AML-193 (cell line): ENCODE results near the gene PSD4.

Source experiments
- DNase-seq, 2 experiments: peaks; one replicate each; lab custom pipeline; 2025; lab: John Stamatoyannopoulos, UW

PSD4 gene

DNA sequence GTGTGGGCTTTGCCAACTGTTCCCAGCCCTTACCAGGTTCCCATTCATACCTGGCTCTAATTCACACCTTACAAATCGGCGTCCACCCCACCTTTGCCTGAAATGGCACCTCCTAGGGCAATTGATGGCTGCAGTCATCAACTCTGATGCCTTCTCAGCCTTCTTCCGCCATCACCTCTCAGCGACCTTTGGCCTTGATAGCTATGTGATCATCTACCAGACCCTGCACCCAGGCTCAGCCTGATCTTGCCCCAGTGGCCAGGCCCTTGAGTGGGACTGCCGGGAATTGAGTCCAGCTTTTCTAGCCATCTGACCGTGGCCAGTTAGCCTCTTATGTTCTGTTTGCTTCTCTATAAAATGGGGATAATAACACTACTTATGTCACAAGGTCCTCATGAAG is 32.5 kb downstream of the PSD4 start:
- DNase-seq: no peak

DNA sequence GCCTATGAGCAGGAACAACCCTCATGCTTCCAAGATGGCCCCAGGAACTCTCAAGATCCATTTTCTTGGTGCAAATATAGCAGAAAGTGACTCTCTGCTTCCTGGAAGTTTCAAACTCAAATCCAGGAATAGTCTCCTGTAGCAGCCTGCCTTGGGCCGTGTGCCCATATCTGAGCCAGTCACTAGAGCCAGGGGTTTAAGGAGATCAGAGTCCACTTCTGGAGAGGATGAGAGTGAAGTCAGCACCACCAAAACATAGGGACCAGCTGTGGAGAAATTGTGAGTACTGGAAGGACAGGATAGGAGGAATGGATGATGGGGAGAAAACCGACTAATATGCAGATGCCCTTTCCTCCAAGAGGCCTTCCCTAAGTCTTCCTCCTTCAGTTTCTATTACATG is 33.2 kb downstream of the PSD4 start:
- no peak for DNase-seq

DNA sequence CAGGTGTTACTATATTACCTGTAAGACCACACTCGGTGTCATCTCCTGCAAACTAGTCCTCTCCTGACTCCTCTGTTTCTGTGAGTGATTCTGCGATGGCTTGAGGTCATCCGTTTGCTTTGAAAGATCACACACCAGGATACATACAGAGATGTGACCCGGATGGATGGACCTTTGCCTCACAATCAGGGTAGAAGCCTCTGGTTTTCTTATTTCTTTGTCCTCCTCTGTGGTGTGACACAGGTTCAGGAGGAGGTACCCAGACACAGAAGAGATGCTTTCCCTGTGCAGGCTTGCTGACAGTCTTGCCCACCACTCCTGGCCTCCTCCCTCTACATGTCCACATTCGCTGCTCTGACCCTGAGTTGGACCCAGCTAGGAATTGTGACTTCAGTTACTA is 34.6 kb downstream of the PSD4 start:
- no peak for DNase-seq

DNA sequence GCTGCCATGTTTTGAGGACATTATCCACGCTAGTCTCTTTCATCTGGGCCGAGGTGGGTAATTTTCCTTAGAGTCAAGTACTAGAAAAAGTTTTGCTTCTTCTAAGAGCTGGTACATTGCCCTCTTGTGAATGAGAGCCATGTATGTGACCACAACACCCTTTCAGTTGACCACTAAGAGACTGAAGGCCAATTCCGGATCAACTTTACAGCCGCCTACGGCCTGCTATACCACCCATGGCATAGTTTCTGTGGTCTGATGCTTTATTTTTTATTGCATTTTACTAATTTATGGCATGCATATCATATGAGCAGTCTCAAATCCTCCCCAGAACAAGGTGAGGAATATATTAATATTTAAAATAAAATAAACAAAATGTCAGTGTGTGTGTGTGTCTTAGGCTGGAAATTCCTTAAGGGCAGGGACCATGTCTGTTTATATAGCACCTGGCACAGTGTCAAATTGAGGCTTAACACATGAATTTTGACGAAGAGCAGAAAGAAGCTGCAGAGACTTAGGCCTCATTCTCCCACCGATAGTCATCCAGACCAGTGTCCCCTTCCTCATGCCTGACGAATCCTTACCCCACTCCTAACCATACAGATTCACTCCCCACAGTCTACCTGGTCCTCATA is 35.4 kb downstream of the PSD4 start:
- no peak for DNase-seq

DNA sequence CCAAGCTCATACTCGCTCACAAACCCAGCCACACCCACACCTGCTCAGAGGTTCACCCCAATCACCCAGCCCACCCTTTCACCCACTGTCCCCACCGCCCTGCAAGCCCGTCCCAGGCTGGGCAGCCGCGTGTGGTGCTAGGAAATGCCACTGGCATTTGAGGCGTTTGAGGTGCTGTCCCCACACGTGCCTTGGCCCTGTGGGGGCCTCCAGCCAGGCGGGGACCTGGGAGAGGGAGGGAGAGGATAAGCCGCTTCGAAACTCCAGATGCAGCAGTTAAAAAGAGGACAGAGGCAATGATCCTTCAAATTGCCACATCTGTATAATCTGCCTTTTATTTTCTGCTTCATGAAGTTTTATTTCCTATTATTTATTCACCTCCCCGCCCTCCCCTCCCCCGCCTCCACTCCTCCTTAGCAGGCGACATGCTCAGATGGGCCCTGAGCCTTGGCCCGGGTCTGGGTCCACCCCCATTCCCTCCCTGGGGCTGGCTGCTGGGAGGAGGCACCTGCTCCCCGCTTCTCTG is 35.9 kb downstream of the PSD4 start:
- DNase-seq: no peak

DNA sequence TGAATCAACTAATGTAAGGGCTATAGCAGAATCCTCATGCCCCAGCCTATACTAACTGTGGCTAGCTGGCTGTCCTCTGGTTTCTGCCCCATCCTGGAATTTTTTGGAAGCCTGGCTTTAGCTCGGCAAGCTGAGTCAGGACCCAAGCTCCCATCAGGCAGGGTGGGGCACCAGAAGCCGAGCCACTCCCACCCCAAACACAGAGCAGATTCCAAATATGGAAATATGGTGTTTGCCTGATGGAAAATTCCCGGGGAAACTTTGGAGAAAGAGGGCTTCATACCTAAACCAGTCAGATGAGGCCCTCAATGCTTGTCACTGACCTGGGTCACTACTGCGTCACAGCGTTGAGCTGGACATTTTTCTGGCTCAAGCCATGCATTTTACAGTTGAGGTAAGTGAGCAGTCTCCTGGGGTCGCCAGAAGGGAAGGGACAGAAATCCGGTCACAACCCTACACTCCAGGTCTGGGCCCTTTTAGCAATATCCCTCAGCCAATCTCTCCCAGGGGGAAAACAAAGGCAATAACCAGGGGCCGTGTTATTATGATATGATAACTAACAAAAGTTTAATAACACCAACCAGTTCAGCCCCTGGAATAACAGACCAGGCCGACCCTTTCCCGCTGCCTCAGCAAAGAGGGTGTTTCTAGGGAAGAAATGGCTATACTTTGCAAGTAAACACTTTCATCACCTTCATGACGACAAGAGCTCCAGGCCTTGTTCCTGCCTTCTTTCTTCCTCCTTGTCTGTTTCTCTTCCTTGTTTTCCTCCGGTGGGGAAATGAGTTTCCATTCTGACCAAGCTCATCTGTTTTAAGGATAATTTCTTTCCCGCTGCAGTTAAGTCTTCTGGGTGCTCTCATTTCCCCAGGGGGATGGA is 37.7 kb downstream of the PSD4 start:
- no peak for DNase-seq

DNA sequence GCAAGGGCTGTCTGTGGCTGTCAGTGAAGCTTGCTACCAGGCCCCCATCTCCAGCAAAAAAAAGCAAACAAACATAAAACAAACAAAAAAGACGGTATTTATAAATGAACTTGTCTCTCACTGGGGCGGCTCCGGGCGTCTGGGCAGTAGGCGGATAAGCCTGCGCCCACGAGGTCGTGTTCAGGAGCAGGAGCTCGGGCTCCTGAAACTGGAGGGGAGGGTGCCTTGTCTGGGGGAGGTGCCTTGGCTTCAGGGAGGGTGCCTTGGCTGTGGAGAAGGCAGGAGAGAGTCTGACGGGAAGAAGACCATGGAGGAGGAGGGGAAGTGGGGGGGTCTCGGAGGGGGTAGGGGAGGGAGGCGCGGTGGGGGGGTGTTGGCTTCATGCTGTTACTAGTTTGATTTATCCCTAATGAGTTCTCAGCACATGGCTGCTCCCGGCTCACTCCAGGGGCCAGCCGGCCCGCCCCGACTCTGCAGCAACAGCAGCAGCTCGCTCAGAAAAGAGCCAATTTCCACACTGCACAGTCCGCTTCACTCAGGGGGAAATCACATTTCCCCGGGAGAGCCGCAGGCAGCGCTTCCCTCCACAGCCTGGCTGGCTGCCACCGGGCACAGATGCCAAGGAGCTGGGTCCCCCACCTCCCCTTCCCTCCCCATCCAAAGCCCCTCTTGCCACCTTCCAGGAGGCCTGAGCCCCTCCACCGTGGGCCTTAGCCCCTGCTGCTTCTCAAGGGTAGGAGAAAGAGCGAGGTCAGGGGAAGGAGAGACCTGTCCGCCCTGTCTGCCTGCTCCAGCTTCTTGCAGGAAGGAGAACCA is 38.7 kb downstream of the PSD4 start:
- no peak for DNase-seq

DNA sequence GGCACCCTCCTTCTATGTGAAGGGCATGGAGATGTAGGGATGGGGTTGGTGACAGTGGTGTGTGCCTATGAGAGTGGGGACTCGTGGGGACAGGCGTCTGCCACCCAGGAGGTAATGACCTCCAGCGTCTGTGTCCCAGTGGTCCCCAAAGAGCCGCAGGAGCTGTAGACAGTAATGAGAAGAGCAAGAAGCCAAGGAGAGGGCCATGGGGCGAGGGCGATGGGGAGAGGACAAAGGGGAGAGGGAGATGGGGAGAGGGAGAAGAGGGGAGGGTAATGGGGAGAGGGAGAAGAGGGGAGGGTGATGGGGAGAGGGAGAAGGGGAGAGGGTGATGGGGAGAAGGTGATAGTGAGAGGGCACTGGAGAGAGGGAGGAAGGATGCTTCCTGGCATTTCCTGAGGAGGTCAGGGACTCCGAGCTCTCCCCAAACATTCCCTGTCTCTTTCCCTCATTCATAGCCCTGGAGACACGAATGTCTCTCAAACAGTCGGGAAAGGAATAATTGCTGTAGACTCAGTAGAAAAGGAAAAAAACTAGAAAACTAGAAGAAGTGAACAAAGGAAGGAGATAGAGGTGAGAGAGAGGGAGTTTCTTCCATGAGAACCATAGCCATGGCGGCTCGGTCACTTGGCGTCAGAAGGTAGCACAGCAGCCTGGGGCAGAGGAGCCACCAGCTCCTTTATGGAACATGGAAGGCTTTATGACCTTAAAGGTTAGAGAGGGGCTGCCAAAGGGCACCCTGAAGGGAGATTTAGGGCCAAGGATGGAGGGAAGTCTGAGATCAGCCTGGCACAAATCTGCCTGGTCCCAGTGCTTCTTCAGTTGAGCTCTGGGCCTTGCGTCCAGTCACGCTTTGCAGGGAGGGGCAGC is 39.5 kb downstream of the PSD4 start:
- no peak for DNase-seq

DNA sequence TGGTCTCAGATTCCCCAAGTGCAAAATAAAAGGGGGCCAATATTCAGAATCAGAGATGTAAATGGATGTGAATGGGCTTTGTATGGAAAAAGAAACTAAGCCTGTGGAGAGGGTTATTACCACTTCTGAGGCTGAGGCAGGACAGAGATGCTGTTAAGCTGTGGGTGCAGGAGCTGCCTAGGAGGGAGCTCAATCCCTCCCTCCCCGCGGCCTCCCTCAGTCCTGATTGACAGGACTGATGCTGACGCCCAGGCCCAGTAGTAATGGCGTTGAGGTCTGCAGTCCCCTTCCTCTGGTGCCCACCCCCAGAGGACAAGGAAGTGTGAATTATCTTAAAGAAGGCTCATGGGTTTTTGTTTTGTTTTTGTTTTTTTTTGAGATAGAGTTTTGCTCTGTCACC is 40.4 kb downstream of the PSD4 start:
- DNase-seq: no peak

DNA sequence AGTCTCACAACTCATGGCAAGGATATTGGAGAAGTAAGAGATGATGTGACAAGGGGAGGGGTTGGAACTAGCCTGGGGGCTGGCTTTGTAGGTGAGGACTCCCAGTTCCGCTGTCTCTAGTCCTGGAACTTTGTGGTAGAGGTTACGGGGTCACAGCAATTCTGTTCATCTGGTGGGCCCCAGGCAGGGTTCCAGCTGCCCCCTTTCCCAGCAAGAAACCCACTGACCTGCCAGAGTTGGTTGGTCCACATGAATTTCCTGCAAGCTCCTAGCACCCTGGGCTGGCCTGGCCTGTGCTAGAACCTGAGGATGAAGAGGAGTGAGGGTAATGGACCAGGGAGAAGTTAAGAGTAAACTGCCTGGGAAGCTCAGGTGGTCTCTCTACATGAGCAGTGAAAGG is 41.3 kb downstream of the PSD4 start:
- DNase-seq: no peak

DNA sequence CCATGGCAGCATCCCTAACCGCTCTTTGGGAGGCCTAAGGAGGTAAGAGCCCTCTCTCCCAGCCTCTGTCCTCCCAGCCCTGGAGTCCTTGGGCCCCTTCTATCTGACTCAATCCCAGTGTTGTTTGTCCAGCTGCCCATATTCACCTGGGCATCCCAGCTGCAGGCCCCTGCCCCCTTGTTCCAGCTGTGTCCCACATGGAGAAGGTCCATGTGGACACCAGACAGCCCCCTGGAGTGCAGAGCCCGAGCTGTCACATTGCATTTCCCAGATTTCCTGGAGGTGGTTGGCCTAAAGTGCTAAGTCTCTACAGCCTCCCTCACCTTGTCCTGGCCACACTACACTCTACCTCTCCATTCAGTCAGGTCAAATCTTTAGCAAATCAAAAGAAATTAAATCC is 42.5 kb downstream of the PSD4 start:
- DNase-seq: no peak

DNA sequence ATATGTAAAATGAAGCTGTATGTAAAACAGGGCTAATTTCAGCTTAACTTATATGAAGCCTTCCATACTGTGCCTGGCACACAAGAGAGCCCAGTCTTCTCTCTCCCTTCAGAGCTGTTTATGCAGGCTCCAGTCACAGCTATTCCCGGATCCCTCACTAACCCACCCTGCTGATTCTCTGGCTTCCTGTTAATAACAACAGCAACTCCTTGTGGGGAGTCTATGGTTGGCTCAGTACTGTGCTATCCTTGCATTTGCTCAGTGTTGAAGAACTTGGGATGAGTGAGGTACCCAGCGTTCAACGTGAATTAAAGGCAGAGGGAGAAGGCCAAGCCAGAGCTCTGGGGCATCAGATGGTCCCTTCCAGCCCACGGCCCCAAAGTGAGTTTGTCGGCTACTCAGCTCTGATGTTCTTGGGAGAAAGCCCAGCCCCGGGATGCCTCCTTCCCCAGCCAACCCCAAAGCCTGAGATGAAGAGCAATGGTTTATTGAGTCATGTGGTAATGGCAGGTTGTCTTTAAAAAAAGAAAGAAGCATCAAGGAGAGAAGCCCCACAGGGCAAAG is 43.2 kb downstream of the PSD4 start:
- DNase-seq: no peak

DNA sequence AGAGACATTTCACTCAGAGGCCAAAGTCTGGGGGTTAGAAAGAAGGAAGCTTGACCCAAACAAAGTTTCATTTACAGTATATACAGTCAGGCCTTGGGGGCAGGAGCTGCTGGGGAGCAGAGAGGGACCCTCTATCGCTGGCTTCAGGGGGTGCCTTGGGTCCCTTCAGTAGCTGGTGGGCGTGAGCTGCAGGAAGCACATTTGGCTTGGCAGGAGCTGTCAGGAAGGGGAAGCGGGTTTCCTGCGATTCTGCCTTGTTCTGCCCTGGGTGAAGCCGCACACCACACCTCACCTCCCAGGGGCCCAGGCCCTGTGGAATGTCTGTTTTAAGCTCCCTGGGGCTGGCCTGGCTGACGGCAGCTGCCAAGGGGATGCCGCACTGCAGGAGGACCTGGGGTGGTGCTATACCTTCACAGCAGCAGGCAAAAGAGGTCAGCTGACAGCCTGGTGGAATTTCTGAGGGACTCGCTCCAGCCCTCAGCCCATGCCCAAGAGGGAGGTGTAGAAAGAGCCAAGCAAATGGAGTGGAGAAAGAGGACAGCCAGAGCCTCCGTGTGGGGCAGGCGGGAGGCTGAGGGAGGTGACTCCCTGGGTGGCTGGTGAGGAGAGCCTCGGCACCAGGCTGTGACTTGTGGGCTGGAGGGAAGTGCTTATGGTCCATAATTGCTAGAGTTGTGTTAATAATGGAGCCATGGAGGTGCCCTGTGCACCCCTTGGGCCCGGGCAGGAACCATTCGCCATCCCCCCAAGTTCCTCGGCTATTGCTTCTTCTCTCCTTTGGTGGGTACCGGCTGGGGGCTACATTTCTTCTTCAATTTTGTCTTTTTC is 43.9 kb downstream of the PSD4 start:
- no peak for DNase-seq

DNA sequence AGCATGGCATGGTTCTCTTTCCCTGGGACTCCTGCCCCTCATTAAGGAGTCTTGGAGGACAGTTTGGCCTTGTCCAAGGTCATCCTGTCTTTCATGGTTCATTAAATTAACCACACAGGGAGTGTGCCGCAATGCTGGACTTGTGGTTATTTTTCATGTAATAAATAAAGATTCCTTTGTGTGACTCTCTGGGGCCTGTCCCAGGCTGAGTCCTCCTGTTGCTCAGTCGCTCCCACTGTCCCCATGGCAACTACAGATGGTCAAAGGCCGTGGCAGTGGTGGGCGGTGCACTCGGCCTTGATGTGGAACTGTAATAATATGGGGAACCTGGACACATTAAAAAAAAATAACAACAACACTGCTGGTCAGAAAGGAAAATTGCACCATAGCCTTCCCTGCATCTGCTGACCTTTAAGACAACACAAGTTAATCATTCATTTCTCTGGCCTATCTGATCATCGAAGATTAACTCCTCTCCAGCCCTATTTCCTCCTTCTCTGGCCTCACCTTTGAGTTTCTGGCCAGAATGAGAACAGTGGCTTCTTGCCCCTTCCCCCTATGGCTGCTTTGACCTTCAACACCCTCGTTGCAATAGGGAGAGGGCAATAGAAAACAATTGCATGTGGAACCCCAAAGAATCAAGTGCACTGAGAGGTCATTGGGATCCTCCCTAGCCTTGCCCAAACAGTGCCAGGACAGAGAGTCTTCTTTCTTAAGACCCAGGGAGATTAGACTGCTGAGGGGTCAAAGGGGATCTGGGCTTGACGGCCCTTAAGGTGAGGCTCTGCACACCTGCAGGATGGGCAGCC is 44.7 kb downstream of the PSD4 start:
- peak in 1 of 2 experiments; percentile 24 for DNase-seq

DNA sequence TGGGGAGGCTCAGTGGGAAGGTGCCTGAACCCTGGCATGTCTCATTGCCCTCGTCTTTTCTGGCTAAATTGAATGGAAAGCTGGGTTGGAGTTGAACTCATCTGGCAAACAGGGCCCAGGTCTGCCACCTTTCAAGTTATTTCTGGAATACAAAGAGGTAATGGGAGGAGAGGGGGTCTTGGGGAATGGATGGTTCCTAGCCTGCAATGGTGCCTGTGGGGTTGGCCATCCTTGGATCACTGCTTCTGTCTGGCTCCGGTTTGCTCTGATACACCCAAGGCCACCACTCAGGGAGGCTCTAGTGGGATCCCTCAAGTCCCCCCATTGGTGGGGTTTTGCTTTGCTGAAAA is 45.3 kb downstream of the PSD4 start:
- no peak for DNase-seq

DNA sequence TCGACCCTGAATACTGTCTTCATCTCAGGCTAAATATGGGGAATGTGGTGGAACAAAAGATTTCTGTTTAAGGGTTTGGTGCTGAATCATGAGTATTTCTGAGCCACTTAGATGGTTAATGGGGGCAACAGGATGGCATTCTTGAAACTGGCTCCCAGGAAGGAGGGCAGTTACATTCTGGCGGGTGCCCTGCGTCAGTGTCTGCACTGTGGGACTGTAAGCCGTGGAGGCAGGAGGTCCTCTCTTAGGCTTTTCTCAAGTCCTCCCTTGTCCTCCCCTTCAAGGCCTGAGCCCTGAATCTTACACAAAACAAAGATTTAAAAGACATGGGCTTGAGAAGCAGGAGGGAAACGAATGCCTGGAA is 45.7 kb downstream of the PSD4 start:
- no peak for DNase-seq

DNA sequence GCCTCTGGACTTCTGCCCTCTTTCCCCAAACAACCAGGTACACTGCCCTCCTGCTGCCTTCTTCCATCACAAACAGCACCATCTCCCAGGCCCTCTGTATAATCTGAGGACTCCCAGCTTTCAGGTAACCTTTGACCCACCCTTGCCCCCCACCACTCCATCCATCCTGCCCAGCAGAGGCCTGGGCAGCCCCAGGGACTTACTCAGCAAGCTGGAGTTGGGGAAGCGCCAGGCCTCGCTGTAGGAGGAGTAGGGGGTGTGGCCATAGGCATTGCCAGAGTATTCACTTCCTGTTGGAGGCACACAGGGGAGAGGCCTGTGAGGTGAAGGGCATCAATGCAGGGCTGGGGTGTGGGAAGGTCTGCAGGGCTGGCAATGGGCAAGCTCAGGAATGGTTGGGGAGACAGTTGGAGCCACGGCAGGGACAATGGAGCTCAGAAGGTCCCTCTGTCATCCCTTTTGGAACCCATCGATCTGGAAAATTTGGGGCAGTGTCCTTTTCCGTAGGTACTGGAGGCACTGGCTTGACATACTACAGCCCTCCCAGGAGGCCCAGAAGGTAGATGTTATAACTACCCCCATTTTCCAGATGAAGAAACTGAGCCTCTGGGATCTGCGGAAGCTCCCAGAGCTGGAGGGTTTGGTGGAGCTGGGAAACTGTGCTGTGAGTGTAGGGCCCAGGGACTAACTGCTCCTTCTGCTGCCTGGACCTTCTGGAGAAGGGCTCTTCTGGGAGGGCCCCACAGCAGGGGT is 46.3 kb downstream of the PSD4 start:
- DNase-seq: no peak

DNA sequence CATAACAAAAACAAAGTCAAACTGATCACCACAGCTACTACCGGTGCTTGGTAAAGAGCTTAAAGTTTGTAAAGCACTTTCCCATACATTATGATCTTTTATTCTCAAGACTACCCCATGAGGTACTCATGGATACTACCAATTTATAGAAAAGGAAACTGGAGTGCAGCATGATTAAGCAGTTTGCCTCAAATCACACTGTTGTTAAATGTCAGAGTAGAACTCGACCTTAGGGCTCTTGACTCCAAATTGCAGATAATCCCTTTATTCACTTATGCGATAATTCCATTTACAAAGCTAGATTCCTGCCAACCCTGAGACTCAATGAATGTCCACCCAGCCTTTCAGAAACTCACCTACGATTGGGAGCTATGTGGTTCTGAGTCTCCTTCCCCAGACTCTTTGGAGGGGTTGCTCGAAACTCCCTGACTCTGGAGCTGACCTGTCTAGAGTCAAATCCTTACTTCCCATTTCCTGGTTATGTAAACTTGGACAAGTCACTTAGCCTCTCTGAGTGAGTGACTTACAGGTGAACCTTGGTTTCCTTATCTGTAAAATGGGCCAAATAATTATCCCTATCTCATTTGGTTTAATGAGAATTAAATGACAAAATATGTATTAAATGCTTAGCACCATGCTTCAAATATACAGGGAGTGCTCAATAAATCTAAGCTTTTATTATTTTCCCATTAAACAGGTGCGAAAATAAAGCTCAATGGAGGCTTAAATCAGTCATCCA is 47.4 kb downstream of the PSD4 start:
- DNase-seq: peak in 1 of 2 experiments; percentile 4
